GM19468 (cell line): ENCODE measurements around the gene MCL1.

Experiments used
- ATAC-seq: cut with Tn5 transposase; IDR thresholded peaks from one replicate; pipeline ENCODE4 v1.9.1; 2021; ENCODE audit warnings: mild to moderate bottlenecking, moderate library complexity, moderate number of reproducible peaks; ENCODE audit not compliant: unreplicated experiment; ENCODE audit errors: extremely low read depth

Gene MCL1

GRCh38 chr1:150558761-150559655 is 20.4 kb downstream of the MCL1 start:
- no peak for ATAC-seq

- ATAC-seq = no peak
These were observed 21.1 kb downstream of the MCL1 start for GRCh38 chr1:150558303-150558704.

GRCh38 chr1:150557813-150558212 is 21.6 kb downstream of the MCL1 start:
- ATAC-seq = no peak

GRCh38 chr1:150557065-150557600 is 22.3 kb downstream of the MCL1 start:
- ATAC-seq = no peak

- no peak for ATAC-seq
These were observed 23.2 kb downstream of the MCL1 start for GRCh38 chr1:150555971-150556865.

- no peak for ATAC-seq
These were observed 24.0 kb downstream of the MCL1 start for GRCh38 chr1:150555198-150555970.

- no peak for ATAC-seq
These were observed 25.3 kb downstream of the MCL1 start for GRCh38 chr1:150554086-150554452.

- ATAC-seq = no peak
These were observed 25.9 kb downstream of the MCL1 start for GRCh38 chr1:150553392-150554085.

- ATAC-seq = no peak
These were observed 26.5 kb downstream of the MCL1 start for GRCh38 chr1:150552911-150553289.

GRCh38 chr1:150552128-150552910 is 27.1 kb downstream of the MCL1 start:
- no peak for ATAC-seq

- ATAC-seq = no peak
These were observed 27.7 kb downstream of the MCL1 start for GRCh38 chr1:150551784-150552127.

- no peak for ATAC-seq
These were observed 28.2 kb downstream of the MCL1 start for GRCh38 chr1:150551051-150551783.

- no peak for ATAC-seq
These were observed 29.0 kb downstream of the MCL1 start for GRCh38 chr1:150550222-150551050.

- no peak for ATAC-seq
These were observed 29.8 kb downstream of the MCL1 start for GRCh38 chr1:150549496-150550221.

- ATAC-seq = peak; percentile 24
These were observed 30.5 kb downstream of the MCL1 start, which contains the start of gene ADAMTSL4 for GRCh38 chr1:150548632-150549495. ADAMTSL4 (plus strand) TSS chr1:150549408; CDS start chr1:150552289, 2,881 bp downstream.

GRCh38 chr1:150548324-150548631 is 31.1 kb downstream of the MCL1 start:
- ATAC-seq = no peak
